DND-41 (cell line): ENCODE measurements around the gene FRY.

Experiments used
- ATAC-seq: fragments of 200-7000 bp; cut with Tn5 transposase; 3 replicates; pipeline ENCODE4 v1.9.1; 2021; ENCODE audit warnings: low read depth; ENCODE audit not compliant: insufficient read depth
- DNase-seq: peaks from one replicate; pipeline ENCODE4 v3.0.0-alpha.2; 2020
- H2AFZ ChIP-seq: 2 replicates; pipeline ENCODE4 v1.6.0; 2012; ENCODE audit warnings: low read depth, low read length
- H3K27ac ChIP-seq: 2 replicates; pipeline ENCODE4 v1.5.1; 2012; ENCODE audit warnings: low read length, inconsistent platforms
- H3K27me3 ChIP-seq: fragments of 200-600 bp; sonication (generic); 2 replicates; pipeline ENCODE4 v1.6.0; 2012; ENCODE audit warnings: low read length, mild to moderate bottlenecking, inconsistent platforms; ENCODE audit not compliant: insufficient read depth, poor library complexity
- H3K36me3 ChIP-seq: 2 replicates; pipeline ENCODE4 v1.5.1; 2012; ENCODE audit warnings: low read length, inconsistent platforms; ENCODE audit not compliant: insufficient read depth
- H3K4me1 ChIP-seq: 2 replicates; pipeline ENCODE4 v1.5.1; 2012; ENCODE audit warnings: mild to moderate bottlenecking, low read length; ENCODE audit not compliant: insufficient read depth
- H3K4me2 ChIP-seq: 2 replicates; pipeline ENCODE4 v1.6.0; 2012; ENCODE audit warnings: mild to moderate bottlenecking, moderate library complexity, low read length, inconsistent platforms; ENCODE audit not compliant: insufficient read depth
- H3K4me3 ChIP-seq, 2 experiments: fragments of 200-600 bp in 1 of 2; shearing (Covaris generic) in 1 of 2; 2 replicates each; pipeline ENCODE4 v1.5.1; 2012 to 2016; ENCODE audit warnings: inconsistent platforms in 2 of 2, low read length in 2 of 2, mild to moderate bottlenecking in 2 of 2, low read depth in 1 of 2, moderate library complexity in 1 of 2
- H3K79me2 ChIP-seq: 2 replicates; pipeline ENCODE4 v1.6.0; 2012; ENCODE audit warnings: low read length, inconsistent platforms; ENCODE audit not compliant: insufficient read depth
- H3K9ac ChIP-seq: 2 replicates; pipeline ENCODE4 v1.6.0; 2012; ENCODE audit warnings: low read depth, mild to moderate bottlenecking, inconsistent platforms, low read length, moderate library complexity
- H3K9me3 ChIP-seq: 2 replicates; pipeline ENCODE4 v1.5.1; 2012; ENCODE audit warnings: low read length, moderate library complexity, mild to moderate bottlenecking, inconsistent platforms; ENCODE audit not compliant: insufficient read depth, severe bottlenecking
- H4K20me1 ChIP-seq: 2 replicates; pipeline ENCODE4 v1.6.0; 2012; ENCODE audit warnings: low read length; ENCODE audit not compliant: insufficient read depth
- EZH2 ChIP-seq: IDR thresholded peaks from 3 replicates; pipeline ENCODE4 v1.6.1; 2012; ENCODE audit warnings: borderline replicate concordance, low read depth, mild to moderate bottlenecking, moderate library complexity, low read length, inconsistent platforms; ENCODE audit not compliant: severe bottlenecking
- TF ChIP-seq, protein P1 (sequence below): IDR thresholded peaks from 2 replicates; pipeline ENCODE4 v1.5.1; 2012; ENCODE audit warnings: borderline replicate concordance, low read length, moderate library complexity, mild to moderate bottlenecking; ENCODE audit not compliant: poor library complexity, severe bottlenecking; ENCODE audit errors: extremely low read depth

Gene FRY

DNA sequence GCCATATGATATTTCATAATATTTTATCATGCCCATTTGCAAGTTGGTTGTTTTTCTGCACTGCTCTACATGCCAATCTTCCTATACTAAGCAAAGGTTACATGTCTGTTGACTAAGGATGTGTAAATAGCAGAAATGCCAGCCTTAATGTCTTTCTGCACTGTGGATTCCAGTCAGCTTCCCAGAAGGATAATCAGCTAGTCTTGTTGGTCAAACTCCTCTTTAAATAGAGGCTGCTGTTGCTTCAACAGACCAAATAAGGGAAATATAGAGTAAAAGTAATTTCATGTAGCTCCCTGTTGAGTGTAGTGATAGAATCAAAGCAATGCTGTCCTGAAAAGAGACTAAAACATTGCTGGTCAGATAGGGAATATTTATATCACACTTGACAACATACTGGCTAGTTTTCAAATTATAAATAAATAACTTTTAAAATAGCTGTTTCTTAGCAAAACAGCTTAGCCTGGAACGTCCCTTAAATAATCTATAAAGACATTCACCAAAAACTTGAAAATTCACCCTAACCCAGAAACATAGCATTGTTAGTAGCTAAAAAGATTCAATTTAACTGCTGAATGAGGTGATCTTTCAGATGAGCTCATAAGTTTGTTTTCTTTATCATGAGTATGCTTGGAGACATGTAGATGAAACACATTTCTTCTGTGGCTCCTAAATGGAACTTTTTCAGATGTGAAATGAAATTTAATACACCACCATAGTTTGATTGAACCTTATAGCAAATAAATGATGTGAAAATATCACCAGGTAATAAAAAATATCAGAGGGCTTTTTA is 56.6 kb downstream of the FRY start:
- H3K9me3 ChIP-seq: no peaks in the 10 kb centered on the region
- H3K4me1 ChIP-seq: no peaks in the 10 kb centered on the region
- H2AFZ ChIP-seq: no peak overlapping the region
- H3K4me2 ChIP-seq: no peak overlapping the region
- H3K36me3 ChIP-seq: no peaks in the 10 kb centered on the region
- no peak for DNase-seq
- peaks cover 6% of the 10 kb centered on the region for H3K27me3 ChIP-seq
- H3K79me2 ChIP-seq: no peaks in the 10 kb centered on the region
- no peak overlapping the region for H3K9ac ChIP-seq
- TF ChIP-seq, protein P1, sequence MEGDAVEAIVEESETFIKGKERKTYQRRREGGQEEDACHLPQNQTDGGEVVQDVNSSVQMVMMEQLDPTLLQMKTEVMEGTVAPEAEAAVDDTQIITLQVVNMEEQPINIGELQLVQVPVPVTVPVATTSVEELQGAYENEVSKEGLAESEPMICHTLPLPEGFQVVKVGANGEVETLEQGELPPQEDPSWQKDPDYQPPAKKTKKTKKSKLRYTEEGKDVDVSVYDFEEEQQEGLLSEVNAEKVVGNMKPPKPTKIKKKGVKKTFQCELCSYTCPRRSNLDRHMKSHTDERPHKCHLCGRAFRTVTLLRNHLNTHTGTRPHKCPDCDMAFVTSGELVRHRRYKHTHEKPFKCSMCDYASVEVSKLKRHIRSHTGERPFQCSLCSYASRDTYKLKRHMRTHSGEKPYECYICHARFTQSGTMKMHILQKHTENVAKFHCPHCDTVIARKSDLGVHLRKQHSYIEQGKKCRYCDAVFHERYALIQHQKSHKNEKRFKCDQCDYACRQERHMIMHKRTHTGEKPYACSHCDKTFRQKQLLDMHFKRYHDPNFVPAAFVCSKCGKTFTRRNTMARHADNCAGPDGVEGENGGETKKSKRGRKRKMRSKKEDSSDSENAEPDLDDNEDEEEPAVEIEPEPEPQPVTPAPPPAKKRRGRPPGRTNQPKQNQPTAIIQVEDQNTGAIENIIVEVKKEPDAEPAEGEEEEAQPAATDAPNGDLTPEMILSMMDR: no peak
- no peak for TF ChIP-seq EZH2
- H4K20me1 ChIP-seq: no peaks in the 10 kb centered on the region
- H3K4me3 ChIP-seq: no peak overlapping the region
- ATAC-seq: no peak
- no peak overlapping the region for H3K27ac ChIP-seq

DNA sequence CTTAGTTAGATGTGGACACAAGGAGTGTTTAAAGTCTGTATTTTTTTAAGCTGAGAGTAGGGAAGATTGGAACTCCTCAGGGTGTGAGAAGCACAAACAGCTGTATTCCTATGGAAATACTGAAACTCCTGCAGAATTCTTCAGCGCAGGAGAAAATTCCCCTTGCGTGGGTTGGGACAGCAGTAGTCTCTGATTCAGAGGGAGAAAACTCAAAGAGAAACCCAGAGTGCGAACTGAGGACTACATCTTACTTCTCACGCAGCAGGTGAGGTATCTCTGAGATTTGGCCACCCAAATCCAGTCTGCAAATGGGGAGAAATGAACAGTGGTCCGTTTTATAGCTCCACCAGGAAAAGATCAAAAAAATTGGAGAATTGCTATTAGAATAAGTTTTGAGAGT is 60.9 kb downstream of the FRY start:
- Histone ChIP-seq H4K20me1 (no peaks in the 10 kb centered on the region), H3K9me3 (no peaks in the 10 kb centered on the region), H3K9ac (no peak overlapping the region), H2AFZ (no peak overlapping the region), H3K27me3 (peaks cover 3% of the 10 kb centered on the region), H3K79me2 (no peaks in the 10 kb centered on the region), H3K4me3 (no peak overlapping the region), H3K36me3 (no peaks in the 10 kb centered on the region), H3K4me2 (no peak overlapping the region), H3K4me1 (no peaks in the 10 kb centered on the region), H3K27ac (no peak overlapping the region)
- TF ChIP-seq, protein P1: no peak
- TF ChIP-seq EZH2: no peak
- no peak for ATAC-seq
- no peak for DNase-seq

DNA sequence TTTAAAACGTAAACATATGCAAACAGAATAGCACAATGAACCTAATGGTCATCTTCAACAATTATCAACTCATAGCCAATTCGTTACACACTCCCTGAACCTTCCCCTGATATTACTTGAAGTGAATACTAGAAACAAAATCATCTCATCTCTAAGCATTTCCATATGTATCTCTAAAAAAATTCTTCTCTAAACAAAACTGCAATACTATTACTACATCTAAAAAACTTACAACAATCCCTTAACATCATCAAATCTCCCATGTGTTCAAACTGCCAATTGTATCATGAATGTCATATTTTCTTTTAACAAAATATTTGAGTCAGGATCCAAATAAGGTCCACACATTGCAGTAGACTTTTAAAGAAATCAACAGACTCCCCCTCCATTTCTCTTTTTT is 61.4 kb downstream of the FRY start:
- no peak for DNase-seq
- H3K36me3 ChIP-seq: no peaks in the 10 kb centered on the region
- no peaks in the 10 kb centered on the region for H3K79me2 ChIP-seq
- TF ChIP-seq EZH2: no peak
- TF ChIP-seq, protein P1: no peak
- no peak overlapping the region for H3K27ac ChIP-seq
- no peaks in the 10 kb centered on the region for H3K9me3 ChIP-seq
- no peak overlapping the region for H3K9ac ChIP-seq
- no peak overlapping the region for H3K4me2 ChIP-seq
- no peak overlapping the region for H3K4me3 ChIP-seq
- no peak for ATAC-seq
- no peaks in the 10 kb centered on the region for H4K20me1 ChIP-seq
- H3K27me3 ChIP-seq: peaks cover under 1% of the 10 kb centered on the region
- no peaks in the 10 kb centered on the region for H3K4me1 ChIP-seq
- H2AFZ ChIP-seq: no peak overlapping the region
